Ureter (tissue), 1 donor: ENCODE data around the gene NCOA3. TPM values are rescaled to one million over a fixed set of nuclear protein-coding genes. Genes with fewer than 3 reads are reported as not detected.
"Not testable (repeated sequence)": the region's sequence is repeated elsewhere in the genome, so short reads cannot be mapped to it uniquely, and the experiment has no call there.

Source experiments
- DNase-seq: peaks from one replicate; pipeline ENCODE4 v3.0.0-alpha.2; 2020; ENCODE audit warnings: low spot score
- total RNA-seq: library from RNA; stranded (reverse); gene quantifications from one replicate; pipeline ENCODE4 v1.2.4, GENCODE V29; 2023
- donor health status: DM: yes; HTN: yes; CAD: no.

Gene NCOA3
- total RNA-seq, 1 donor from 2014 or later: 60.0 TPM

DNA sequence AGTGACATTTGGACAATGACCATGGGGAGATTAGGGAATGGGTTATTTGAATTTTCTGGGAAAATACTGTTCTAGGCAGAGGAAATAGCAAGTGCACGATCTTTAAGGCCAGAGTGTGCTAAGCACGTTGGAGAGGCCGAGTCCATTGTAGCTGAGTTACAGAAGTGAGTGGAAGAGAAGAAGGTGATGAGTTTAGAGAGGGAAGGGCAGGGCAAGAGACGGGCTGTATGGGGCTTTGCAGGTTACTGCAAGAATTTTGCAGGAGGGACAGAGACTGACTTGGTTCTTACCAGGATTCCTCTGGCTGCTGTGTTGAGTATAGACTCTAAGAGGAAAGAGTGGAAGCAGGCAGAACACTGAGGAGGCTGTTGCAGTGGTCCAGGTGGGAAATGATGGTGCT lies 1.1 kb upstream of the NCOA3 start:
- no peak for DNase-seq

GRCh38 chr20:47501116-47501481 lies 588 bp upstream of the NCOA3 start:
- DNase-seq: no peak

GRCh38 chr20:47502271-47503239 lies 868 bp downstream of the NCOA3 start:
- peak; percentile 51 for DNase-seq

DNA sequence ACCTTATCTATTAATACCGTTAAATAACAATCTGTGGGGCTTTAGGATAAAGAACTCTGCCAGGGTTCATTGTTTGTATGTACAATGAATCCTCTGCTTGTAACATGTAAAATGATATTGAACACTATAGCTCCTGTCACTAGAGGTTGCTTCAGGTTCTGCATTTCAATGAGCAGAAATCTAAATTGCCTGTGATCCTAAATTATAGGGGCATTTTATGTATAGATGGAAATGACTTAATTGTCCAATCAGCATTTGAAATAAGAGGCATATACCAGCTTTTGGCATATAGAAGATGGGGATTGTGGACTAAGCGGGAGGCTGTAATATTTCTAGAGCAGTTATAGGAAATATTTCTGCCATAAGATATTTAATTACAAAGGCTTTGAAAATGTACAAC lies 2.0 kb downstream of the NCOA3 start:
- DNase-seq: no peak

DNA sequence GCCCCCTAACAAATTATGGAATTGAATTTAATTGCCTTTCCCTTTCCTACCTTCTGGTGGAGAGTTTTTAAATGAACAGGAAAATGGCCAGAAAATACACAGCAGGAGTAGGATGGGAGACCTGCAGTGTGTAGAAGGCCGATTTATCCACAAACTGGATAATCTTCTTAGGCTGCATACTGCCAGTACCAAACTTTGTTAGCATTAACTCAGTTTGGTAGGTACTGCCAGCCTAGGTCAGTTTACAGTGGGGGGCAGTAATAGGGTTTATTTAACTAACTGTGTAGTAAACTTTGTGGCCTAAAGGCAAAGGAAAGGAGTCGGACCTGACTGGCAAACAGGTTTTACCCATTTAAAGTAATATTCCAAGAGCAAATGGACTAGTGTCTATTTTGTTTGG lies 4.6 kb downstream of the NCOA3 start:
- DNase-seq: no peak

GRCh38 chr20:47506850-47507249 lies 5.2 kb downstream of the NCOA3 start:
- DNase-seq: no peak

- not testable (repeated sequence) for DNase-seq
Observed at GRCh38 chr20:47507275-47507981, 5.7 kb downstream of the NCOA3 start.

- no peak for DNase-seq
Observed at GRCh38 chr20:47508278-47508677, 6.6 kb downstream of the NCOA3 start.

GRCh38 chr20:47509104-47509661 lies 7.5 kb downstream of the NCOA3 start:
- no peak for DNase-seq

- DNase-seq: no peak
Observed at GRCh38 chr20:47509685-47510084, 8.0 kb downstream of the NCOA3 start.

DNA sequence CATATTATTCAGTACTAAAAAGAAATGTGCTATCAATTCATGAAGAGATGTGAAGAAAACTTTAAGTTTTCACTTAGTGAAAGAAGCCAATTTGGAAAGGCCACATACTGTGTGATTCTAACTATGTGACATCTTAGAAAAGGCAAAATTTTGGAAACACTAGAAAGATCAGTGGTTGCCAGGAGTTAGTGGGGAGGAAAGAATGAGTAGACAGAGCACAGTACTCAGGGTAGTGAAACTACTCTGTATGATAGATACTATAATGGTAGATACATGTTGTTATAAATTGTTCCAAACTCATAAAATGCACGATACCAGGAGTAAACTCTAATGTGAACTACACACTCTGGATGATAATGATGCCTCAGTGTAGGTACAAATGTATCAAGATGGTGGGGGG lies 14.2 kb downstream of the NCOA3 start:
- DNase-seq: no peak

DNA sequence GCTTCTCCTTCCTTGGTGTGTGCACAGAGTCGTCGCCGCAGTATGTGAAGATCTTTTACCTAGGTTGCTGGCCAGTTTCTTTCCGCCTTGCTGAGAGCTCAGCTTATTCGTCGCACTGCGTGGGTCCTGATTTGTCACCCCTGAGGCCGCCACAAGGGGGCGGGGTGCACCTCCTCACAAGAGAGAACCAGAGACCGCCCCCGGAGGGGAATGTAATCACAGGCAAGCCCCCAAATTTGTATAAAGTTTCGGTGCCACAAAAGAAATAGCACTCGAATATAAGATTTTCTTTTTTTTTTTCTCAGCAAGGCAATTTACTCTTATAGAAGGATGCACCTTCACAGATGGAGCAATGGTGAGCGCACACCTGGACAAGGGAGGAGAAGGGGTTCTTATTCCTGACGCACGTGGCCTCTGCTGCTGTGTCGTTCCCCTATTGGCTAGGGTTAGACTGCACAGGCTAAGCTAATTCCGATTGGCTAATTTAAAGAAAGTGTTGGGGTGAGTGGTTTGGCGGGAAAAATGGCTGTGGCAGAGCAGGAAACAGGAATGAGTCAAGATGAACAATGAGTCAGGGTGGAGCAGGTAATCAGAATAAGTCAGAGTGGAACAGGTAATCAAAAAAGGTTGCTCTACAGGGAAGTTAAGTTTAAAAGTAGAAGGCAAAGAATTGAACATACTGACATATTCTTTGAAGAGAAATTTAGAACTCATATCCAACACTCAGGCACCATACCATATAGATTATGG lies 19.5 kb downstream of the NCOA3 start:
- no peak for DNase-seq

- DNase-seq: no peak
Observed at GRCh38 chr20:47524015-47524784, 22.5 kb downstream of the NCOA3 start.

GRCh38 chr20:47527004-47527800 lies 25.5 kb downstream of the NCOA3 start:
- no peak for DNase-seq

DNA sequence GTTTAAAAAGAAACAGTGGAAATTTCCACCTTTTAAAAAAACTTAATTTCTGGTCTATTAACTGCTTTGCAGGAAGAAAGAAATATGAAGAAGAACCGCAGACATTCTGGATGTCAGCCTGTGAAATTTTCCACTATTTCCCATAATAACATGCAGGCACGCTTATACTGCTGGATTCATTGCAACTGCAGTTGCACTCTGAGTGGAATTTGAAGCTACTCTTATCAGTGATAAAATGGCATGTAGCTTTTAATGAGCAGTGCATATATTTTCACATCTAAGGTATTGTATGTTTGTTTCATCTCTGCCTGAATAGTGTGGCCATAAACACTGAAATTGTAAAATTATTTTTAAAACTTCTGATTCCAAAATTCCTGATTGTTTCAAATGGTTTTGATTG lies 28.2 kb downstream of the NCOA3 start:
- no peak for DNase-seq

DNA sequence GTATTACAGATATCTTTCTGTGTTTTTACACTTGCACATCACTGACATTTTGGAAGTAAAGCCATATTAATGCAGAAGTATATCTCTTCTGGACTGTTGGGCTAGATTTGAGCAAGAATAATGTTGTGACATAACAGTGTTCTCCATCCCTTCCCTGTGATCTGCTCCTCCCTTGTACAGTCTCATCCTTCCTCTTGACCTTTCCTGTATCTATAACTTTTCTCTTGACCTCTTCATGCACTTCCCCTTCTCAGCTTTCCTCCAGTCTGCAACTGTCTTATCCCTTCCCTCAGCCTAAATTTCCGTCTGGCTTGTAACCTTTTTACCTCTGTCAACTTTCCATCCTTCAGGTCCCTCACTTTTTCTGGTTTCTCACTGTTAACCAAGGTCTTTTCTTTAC lies 29.8 kb downstream of the NCOA3 start:
- DNase-seq: no peak

DNA sequence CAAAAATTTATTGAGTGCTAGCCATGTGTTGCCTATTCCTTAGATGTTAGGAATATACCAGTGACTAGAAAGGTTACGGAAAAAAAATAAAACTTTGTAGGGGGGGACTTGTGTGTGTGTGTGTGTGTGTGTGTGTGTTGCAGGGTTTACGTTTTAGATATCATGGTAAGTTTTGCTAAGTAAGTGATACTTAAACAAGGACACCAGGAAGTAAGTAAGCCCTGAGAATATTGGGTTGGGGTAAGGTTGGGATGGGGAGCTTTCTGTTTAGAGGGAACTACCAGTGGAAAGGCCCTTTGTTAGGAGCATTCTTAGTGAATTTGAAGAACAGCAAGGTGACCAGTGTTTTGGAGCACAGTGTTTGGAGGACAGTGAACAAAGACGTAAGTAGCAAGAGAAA lies 30.3 kb downstream of the NCOA3 start:
- no peak for DNase-seq

DNA sequence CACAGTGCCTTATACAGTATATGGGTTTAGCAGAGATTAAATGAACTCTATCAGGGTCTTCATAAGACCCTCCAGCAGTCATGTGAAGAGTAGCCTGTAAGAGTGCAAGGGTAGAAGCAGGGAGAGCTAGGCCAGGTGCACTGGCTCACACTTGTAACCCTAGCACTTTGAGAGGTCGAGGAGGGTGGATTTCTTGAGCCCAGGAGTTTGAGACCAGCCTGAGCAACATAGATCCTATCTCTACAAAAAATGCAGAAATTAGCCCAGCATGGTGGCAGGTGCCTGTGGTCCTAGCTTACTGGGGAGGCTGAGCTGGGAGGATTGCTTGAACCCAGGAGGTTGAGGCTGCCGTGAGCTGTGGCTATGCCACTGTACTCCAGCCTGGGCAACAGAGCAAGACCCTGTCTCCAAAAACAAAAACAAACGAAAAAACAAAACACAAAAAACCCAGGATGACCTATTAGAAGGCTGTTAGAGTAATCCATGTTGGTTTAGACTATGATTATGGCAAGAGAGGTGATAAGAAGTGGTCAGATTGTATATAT lies 31.9 kb downstream of the NCOA3 start:
- DNase-seq: no peak

GRCh38 chr20:47534405-47534804 lies 32.7 kb downstream of the NCOA3 start:
- DNase-seq: no peak

GRCh38 chr20:47535088-47535487 lies 33.4 kb downstream of the NCOA3 start:
- DNase-seq: no peak
